Non-pigmented ciliary epithelial cell (primary cell): ENCODE data around the gene RPS27A.
"Not testable (repeated sequence)": the region's sequence is repeated elsewhere in the genome, so short reads cannot be mapped to it uniquely, and the experiment has no call there.

Experiments used
- DNase-seq: peaks from one replicate; pipeline ENCODE4 v3.0.0-alpha.2; 2010; ENCODE audit warnings: low read depth

Gene RPS27A

DNA sequence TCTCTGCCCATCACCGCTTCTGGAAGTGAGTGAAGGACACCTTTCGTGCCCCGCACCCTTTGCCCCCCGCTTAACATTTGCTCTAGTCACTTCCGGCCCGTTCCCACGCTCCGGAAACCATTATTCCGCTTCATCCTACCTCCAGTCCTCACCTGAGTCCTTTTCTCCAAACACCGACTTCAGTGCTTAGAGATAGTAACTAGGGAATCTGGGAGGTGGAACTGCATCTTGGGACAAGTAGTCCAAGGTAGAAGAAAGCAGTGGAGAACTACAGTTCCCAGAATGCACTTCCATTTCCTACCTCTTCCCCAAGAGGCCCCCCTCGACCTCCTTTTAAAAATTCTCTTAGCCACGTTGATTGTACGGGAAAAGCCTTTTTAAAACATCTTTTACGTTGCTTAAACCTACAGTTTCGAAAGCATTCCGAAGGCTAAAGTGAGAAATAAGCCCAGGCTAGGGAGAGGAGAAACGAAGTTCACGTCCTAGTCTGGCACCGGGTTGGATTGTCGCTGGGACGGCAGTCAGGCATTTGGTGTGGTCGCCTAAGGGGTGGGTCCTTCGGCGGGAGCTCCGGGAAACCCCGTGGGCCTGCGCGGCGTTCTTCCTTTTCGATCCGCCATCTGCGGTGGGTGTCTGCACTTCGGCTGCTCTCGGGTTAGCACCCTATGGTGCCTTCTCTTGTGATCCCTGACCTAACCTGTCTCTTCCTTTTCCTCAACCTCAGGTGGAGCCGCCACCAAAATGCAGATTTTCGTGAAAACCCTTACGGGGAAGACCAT is at the start of gene RPS27A, which contains the start of gene CLHC1:
TSS of gene RPS27A (plus strand) at position 605 of the 779 bp plus-strand sequence. CDS start at position 742, 137 bp downstream.
TSS of gene CLHC1 (minus strand) at position 210 of the 779 bp plus-strand sequence. CDS start 9,882 bp downstream, outside the sequence.
- DNase-seq, result peak; percentile 96

DNA sequence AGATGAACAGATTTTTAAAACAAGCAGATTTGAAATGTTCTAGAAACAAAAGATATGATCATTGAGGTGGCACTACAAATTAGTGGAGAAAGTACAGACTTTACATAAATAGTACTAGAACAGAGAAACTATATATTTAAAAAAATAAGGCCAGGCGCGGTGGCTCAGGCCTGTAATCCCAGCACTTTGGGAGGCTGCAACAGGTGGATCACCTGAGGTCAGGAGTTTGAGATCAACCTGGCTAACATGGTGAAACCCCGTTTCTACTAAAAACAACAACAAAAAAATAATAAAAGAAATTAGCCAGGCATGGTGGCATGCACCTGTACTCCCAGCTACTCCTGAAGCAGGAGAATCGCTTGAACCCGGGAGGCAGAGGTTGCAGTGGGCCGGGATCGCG is 45.7 kb upstream of the RPS27A start:
- not testable (repeated sequence) for DNase-seq

DNA sequence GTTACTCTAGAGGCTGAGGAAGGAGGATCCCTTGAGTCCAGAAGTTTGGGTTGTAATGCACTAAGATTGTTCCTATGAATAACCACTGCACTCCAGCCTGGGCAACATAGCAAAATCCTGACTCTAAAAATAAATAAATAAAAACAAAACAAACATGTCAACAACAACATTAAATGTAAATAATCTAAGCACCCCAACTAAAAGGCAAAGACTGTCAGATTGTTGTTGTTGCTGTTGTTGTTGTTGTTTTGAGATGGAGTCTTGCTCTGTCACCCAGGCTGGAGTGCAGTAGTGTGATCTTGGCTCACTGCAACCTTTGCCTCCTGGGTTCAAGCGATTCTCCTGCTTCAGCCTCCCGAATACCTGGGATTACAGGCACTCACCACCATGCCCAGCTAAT is 40.6 kb upstream of the RPS27A start:
- DNase-seq, result not testable (repeated sequence)

DNA sequence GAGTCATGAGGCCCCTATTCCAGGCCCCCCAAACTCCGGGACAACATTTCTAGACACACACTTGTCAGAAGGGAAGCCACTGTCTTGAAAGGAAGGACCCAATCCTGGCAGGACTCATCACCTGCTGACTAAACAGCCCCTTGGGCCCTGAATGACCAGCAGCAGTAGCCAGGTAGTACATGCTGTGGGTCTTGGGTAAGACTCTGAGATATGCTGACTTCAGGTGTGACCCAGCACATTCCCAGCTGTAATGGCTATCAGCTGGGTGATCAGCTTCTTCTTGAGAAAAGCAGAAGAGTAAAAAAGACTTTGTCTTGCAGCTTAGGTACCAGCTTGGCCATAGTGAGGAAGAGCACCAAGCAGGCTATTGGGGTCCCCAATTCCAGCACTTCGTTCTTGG is 36.0 kb upstream of the RPS27A start:
- no peak for DNase-seq

DNA sequence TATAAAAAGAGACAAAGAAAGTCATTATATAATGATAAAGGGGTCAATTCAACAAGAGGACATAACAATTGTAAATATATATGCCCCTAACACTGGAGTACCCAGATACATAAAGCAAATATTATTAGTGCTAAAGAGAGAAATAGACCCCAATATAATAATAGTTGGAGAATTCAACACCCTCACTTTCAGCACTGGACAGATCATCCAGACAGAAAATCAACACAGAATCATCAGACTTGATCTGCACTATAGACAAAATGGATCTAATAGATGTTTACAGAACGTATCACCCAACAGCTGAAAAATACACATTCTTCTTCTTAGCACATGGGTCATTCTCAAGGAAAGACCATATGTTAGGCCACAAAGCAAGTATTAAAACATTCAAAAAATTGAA is 32.1 kb upstream of the RPS27A start:
- DNase-seq, result no peak

DNA sequence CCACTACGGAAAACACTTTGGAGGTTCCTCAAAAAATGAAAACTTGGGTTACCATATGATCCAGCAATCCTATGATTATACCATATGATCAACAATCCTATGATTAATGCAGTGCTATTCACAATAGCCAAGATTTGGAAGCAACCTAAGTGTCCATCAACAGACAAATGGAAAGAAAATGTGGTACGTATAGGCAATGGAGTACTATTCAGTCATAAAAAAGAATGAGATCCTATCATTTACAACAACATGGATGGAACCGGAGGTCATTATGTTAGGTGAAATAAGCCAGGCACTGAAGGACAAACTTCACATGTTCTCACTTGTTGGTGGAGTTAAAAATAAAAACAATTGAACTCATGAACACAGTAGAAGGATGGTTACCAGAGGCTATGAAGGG is 28.0 kb upstream of the RPS27A start:
- DNase-seq, result no peak

DNA sequence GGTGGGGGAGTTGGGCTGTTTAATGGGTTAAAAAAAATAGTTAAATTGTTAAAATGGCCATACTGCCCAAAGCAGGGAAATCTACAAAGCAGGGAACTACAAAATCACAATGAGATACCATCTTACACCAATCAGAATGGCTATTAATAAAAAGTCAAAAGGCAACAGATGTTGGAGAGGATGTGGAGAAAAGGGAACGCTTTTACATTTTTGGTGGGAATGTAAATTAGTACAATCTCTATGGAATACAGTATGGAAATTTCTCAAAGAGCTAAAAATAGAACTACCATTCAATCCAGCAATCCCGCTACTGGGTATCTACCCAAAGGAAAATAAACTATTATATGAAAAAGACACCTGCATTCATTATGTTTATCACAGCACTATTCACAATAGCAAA is 27.5 kb upstream of the RPS27A start:
- no peak for DNase-seq

DNA sequence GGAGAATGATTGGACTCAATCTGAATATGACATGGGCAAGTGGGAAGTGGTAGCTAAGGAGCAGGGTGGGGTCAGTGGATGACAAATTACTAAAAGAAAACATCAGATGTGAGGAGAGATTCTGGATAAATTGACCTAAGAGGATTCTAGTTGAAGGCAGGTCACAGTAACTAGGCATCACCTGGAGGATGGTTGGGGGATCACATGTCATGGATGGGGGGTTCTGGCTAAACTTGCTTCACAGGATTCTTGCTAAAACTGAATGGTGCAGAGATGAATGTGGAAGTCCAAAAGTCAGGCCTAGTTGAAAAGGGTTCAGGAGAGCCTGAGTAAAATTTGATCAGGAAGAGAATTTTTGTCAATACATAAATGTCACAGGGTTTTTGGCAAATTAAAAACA is 18.7 kb upstream of the RPS27A start:
- DNase-seq, result no peak

DNA sequence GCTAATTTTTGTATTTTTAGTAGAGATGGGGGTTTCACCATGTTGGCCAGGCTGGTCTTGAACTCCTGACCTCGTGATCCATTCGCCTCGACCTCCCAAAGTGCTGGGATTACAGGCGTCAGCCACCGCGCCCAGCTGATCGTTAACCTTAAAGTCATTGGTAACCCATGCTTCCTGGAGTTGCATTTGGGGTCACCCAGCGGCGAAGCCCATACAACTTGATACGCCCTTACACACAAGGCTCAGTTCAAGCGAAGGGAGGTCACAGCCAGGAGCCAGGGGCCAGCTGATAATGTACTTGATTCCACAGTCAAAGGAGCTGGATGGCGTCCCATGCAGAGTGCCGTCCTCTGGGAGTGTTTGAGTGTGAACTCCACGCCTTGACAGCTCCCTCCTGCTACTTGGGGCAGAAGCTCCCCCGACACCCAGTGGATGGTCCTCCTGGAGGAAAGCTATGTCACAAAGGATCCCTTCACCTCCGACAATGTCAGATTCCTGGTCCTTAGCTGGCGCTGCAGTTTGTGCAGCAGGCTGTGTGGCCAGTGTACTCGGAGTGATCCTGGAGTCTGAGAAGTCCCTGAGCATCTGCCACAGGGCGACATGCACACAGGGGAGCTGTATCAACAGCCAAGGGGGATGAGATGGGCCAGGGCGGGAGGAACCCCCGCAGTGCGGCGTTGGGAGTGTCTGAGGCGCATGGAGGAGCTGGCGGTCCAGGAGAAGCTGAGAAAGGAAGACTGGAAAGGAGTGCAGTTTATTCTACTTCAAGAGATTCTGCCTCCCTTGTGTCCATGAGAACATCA is 8.3 kb upstream of the RPS27A start:
- DNase-seq, result no peak

DNA sequence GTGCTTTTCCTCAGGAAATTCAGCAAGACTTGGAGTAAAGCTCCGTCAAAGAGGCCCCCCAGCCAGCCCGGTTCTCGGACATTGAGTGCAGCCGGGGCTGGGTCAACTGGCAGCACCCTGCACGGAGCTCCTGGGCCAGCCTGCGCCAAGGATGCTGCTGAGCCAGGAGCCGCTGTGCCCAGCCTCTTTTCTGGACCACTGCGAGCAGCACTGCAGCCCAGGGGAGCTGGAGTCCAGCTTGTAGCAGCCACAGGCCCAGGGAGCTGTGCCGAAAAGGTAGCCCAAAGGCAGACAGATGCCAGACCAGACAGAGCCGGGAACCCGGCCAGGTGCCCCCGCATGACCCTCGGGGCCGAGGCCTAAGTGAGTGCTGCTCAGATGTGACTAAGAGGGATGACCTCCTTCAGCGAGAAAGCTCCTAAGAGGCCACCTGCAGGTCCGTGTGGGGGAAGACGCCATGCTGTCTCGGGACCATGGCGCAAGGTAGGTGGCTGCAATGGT is 7.7 kb upstream of the RPS27A start:
- no peak for DNase-seq

DNA sequence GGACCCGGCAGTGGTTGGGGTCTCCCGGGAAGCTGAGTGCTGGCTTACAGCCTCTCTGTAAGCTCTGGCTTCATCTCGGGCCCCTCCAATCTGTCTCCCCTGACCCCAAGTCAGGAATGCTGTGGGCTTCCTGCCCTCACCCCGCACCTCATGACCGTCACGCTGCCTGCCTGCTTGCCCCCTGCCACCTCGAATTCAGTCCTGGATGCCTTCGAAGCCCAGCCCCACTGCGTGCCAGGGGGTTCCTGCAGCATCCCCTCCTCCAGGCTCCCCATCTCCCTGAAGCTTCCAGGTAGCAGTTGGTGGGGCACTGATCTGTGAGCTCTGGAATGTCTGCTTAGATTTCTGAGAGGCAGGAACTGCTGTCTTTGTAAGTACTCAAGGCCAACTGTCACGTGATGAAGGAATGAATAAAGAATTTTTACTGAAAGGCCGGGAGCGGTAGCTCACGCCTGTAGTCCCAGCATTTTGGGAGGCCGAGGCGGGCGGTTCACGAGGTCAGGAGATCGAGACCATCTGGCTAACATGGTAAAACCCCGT is 6.9 kb upstream of the RPS27A start:
- no peak for DNase-seq

DNA sequence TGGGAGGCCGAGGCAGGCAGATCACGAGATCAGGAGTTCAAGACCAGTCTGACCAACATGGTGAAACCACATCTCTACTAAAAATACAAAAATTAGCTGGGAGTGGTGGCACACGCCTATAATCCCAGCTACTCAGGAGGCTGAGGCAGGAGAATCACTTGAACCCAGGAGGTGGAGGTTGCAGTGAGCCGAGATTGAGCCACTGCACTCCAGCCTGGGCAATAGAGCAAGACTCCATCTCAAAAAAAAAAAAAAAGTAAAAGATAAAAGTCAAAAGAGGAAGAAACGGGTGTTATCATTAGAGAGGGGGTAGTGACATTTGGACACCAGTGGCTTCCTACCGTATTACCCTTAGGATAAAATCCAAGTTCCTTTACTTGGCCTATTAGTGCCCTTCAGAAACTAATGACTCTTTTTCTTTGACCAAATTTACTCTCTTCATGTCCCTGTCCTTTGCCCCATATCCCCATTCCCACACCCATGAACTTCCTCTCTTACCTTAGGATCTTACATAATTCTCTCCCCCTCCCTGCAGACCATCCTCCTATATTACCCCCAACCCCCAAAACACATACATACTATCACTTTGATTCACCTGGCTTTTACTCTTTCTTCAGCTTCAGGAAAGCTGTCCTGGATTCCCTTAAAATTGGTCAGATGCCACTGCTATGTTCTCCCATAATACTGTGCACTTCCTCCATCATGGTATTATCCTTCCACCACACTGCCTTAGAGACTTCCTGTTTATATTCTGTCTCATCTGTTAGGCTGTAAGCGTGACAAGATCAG is 4.9 kb upstream of the RPS27A start:
- DNase-seq, result not testable (repeated sequence)

DNA sequence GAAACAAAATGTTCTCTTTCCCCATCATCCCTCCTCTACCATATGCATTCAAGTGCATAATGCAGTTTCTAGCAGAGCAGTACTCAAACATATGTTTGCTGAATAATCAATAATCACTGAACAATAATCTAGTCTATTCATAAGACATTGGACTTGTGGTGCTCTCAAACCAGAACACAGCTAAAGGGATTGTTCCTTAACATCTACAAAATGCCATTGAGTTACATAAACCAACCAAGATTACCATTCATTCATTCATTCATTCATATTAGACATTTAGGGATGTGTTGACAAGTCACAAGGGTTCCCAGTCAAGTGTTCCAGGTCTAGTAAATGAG is 4.3 kb upstream of the RPS27A start:
- no peak for DNase-seq

DNA sequence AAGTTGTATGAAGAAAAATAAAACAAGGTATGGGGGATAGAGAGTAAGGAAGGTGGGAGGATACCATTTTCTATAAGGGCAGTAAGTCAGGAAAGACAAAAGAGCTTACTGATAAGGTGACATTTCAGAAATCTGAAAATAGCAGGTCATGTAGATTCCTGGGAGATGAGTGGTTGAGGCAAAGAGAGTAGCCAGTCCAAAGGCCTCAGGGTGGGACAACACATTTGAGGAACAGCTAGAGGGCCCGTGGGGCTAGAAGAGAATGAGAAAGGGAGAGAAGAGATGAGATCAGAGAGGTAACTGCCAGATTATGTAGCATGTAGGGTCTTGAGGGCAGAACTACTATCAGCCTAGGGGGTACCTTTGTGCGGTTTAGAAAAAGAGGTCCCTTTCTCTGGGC is 3.3 kb upstream of the RPS27A start:
- no peak for DNase-seq

DNA sequence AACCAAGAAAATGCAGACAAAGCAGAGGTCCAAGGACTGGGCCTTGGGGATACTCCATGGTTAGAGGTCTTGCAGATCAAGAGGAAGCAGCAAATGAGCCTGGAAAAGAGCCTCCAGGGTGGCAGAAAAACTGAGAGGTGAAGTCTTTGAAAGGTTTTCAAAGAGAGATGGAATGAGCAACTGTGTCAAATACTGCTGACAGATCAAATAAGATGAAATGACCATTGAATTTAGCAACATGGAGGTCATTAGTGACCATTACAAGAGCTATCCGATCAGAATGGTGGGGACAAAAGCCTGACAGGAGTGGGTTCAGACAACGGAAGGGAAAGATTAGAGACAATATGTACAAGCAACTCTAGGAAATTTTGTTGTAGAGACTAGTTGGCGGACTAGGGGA is 1.9 kb upstream of the RPS27A start:
- no peak for DNase-seq

DNA sequence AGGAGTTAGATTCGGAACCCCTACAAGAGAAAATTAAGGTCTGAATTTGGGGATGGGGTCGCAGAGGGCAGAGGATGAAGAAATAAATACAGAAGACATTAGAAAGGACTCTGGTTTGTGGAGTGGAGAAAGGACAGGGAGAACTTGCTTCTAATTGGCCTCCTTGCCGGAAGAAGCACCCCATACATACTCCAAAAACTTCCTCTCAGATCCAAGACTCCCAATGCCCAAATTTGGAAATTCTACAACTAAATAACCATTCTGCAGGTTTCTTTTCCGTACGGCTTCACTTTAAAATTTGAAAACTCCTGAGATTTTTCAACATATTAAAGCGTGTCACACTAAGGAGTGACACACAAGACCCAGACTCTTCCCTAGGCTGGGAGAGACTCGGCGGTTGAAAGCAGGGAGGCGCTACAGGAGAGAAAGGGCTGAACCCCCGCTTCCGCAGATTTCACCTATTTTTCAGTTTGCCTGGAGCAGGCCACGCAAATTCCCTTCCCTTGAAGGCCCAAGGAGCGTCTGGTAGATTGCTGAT is 873 bp upstream of the RPS27A start:
- no peak for DNase-seq

DNA sequence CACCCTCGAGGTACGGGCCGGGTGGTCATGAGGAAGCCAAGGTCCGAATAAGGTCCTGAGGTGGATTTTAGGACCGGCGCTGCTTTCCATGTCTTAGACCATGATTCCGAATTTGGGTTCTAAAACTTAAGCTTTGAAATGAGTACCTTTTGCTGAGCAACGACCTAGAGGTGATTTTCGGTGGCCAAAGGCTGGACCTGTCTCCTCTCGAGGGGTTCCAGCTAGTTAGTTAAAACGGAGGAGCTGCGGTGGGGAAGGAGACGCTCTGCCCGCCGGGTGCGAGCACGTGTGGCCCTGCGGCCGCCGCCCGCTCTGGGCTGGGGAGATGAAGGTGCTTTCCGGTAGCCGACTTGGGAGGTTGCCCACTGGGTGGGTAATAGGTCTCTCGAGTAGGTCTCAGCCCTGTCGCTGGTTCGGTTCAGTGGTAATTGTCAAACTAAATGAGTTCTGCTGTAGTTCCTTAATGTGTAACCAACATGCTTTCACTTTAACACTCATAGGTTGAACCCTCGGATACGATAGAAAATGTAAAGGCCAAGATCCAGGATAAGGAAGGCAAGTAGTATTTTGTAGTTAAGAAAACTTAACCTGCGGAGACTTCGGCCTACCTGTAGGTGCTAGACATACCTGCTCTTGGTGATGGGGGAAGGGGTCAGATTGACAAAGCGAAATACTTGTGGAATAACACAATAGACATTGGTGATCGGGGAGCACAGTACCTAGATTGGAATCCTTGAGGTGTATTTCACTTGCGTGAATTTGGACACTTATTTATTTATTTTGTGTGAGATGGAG is 572 bp downstream of the RPS27A start:
- no peak for DNase-seq

DNA sequence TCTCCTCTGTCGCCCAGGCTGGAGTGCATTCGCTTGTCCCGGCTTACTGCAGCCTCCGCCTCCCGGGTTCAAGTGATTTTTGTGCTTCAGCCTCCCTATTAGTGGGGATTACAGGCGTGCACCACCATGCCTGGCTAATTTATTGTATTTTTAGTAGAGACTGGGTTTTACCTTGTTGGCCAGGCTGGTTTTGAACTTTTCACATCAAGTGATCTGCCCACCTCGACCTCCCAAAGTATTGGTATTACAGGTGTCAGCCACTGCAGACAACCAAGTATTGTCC is 1.1 kb downstream of the RPS27A start:
- DNase-seq, result no peak

DNA sequence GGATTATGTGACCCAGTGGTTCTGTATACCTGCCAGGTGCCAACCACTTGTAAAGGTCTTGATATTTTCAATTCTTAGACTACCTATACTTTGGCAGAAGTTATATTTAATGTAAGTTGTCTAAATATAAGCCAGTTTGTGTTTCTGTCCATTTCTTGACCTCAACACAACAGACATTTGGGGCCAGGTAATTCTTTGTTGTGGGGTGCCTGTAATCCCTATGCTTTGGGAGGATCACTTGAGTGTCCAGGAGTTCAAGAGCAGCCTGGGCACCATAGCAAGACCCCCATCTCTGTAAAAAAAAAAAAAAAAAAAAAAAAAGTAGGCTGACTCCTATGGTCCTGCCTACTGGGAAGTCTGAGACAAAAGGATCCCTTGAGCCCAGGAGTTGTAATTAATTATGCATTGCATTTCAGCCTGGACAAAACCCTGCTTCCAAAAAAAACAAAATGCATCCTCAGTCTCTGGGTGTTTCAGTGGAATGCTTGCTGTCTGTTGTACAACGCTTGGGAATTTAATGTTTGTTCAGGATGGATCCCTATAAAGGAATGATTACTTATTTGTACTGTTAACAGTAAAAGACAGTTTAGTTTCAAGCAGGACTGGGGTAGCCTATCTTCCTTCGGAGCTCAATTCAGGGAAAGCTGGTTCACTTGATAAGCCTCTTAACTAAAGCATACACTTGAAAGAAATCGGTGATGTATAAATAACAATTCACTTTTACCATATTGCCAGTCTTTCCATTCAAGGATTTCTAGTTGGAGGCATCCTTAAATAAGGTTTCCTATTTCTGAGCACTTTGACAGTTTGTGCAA is 3.4 kb downstream of the RPS27A start:
- no peak for DNase-seq

DNA sequence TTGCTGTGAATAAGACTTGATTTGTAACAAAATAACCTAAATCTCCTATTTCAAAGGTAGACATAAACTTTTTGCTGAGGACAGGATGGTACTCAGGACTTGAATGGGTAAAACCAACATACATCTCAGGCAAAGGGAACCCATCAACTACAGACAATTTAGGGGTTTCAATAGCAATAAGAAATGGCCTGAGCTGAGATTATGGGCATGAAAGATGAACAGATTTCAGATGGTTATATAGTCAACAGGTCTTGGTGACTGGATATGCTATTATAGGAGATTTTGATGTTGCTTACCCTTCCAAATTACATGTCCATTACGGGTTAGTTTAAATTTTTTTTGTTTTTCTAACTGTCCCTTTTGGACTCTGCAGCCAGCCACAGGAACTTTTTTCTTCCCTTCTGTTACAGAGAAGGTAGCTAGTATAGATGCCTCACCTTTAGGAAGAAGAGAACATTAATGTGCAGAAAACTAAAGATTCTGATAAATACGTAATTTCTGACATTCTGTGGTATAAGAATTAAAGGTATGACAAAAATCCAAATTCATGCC is 4.6 kb downstream of the RPS27A start:
- DNase-seq, result no peak
